Measurements from ENCODE around the gene BRD3OS.

The BRD3OS gene

DNA sequence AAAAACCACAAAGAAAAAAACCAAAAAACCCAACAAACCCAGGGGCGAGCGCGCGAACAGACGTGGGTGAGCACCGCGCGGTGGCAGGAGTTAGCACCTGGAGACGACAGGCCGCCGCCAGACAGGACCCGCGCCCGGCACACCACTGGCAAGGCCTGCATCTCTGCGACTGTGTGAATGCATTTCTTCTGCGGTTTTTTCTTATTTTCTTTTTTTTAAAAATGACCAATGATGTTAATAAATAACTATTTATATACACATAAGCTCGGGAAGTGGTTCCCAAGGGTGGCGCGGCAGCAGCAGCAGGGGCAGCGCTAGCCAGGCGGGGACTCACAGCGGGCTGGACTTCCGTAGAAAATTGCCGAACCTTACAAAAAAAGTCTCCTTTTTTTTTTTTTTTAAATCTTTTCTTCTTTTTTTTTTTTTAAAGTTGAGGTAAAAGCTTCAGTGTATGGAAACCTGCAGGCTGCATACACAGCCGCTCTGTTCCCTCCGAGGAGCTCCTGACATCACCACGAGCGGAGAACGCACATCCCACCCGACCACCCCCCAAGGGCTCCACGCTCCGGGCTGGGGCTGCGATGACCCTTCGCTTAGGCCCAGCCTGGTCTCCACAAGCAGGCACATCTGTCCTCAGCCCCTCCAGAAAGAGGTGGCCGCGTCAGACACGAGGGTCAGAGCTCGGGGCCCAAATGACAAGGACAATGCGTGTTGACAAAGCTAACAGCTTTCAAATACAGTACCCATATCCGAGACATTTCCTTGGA lies 7.4 kb downstream of the BRD3OS start:
- DNase-seq (ENCODE audit: low read depth in 4 of 4, low spot score in 1 of 4), result no peak

DNA sequence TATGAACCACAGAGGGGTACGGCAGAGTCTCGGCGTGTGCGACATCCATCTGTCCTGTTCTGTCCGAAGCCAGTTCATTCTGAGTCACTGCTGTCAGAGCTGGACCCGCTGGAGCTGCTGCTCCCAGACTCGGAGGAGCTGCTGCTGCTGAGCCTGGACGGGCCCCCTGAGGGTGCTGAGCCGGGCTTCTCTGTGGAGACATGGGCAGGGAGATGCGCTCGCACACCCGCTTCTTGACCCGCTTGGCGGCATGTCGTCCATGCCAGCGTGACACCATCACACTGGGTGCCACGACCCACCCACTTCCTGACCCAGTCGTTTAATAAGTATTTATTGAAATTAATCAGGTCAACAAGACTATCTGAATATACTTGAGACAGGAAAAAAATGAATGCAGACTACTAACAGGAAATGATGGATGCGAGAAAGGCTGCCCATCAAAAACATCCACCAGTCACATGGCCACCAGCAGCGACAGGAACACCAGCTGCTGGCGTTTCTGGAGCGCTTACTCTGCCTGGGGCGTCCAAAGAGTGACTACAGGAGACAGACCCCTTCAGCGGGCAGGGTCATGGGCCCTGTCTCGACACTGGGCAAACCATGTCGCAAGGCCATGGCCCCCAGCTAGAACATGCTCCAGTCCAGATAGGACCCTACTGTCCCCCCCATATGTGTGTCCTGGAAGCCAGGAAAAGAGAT lies 8.4 kb downstream of the BRD3OS start:
- DNase-seq (ENCODE audit: low read depth in 4 of 4, low spot score in 1 of 4), result no peak

DNA sequence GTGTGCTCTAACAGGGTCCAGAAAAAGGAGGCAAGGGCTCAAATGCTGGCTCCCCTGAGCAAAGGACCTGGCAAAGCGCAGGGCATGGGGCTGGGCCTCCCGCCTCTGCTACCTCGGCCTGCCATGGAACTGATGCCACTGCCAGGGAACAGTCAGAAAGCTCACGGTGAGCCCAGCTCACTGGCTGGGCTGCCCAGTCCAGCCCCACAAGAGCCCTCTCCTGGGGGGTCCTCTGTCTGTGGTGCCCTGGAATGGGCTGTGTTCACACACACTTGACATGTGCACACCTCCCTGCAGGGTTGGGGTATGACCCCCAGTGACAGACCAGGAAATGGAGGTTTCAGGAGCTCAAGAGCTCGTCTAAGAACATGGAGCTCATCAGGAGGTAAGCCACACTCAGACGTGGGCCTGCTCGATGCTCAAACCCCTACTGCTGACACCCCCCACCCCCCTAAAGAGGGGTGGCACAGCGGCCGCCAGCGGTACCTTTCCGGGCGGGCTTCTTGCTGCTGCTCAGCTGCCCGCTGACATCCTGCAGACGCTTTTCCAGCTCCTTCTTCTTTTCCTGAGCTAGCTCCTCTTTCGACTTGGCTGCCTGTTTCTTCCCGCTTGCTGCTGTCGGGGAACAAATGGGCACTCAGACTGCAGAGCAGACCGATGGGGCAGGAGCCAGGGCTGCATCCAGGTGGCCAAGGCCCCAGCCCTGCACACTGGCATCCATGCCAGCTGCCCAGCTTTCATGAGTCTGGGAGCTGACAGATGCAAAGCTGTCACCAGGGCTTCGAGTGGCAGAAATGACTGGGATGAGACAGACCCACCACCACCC lies 9.1 kb downstream of the BRD3OS start:
- no peak for DNase-seq (ENCODE audit: low read depth in 4 of 4, low spot score in 1 of 4)

DNA sequence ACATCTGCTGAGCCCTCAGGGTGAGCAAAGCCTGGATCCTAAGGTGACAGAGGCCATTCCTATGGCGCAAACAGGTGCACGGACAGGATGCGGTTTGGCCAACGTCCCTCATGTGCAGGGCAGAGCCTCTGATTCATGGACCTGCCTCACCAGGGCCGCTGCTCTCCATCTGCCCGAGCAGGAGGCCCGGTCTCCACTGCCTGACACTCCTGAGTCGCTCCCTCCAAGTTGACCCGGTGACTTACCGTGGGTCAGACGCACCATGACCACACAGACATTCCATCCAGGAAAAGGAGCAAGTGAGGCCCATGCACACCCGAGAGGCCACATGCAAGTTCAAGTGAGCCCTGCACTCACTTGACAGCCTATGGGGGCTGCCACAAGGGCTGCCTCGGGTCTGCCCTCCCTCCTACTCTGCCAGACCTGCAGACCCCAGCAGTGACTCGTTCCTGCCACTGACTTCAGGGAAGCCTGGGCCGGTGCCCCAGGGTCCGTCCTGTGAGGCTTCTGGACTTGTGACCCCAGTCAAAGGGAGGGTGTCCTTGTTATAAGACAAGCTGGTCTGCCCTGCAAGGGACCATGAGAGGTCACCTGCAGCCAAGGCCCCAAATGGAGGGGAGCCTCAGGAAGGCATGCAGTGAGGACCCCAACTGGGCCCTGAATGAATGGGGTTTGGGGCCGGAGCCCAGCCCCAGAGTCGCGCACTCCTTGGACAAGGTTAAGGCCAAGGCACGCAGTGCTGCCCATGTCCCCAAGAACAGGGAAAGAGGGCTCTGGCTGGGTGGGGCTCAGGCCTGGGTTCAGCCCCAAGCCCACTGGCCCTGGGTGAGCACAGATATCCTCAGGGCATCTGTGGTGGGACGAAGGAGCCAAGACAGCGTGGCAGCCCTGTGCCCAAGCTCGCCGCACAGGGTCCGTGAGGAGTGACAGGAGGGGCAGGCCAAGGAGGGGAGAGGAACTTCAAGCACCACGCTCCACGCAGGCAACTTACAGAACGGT lies 10.1 kb downstream of the BRD3OS start:
- DNase-seq (ENCODE audit: low read depth in 4 of 4, low spot score in 1 of 4), result no peak

DNA sequence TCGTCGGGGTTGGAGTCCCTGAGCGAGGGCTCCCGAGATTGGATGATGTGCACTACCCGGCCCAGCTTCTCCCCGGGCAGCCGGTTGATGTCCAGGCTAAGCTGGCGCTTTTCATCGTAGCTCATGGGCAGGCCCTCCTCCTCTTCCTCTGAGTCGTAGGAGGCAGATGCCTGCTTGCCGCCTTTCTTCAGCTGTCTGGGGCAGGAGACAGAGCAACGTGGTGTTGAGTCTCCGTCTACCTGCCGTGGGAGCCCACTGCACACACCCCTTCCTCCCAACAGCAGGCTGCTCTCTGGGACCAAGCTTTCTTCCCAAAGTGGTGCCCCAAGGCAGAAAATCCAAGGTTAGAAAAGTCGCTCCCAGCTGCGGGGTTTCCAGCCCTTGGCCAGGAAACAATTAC lies 10.8 kb downstream of the BRD3OS start:
- DNase-seq (ENCODE audit: low read depth in 4 of 4, low spot score in 1 of 4), result no peak

DNA sequence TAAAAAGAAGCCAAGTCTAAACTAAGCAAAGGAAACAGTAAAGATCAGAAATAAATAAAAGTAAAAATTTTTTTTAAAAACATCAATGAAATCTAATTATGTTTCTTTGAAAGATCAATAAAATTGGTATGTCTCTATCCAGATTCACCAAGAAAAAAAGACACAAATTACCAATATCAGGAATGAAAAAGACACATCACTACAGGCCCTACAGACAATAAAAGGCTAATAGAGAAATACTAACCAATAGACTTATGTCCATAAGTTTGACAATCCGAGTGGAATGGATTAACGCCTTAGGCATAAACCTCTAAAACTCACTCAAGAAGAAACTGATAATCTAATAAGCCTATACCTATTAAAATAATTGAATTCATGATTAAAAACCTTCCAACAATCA lies 12.4 kb downstream of the BRD3OS start:
- DNase-seq (ENCODE audit: low read depth in 4 of 4, low spot score in 1 of 4), result no peak

DNA sequence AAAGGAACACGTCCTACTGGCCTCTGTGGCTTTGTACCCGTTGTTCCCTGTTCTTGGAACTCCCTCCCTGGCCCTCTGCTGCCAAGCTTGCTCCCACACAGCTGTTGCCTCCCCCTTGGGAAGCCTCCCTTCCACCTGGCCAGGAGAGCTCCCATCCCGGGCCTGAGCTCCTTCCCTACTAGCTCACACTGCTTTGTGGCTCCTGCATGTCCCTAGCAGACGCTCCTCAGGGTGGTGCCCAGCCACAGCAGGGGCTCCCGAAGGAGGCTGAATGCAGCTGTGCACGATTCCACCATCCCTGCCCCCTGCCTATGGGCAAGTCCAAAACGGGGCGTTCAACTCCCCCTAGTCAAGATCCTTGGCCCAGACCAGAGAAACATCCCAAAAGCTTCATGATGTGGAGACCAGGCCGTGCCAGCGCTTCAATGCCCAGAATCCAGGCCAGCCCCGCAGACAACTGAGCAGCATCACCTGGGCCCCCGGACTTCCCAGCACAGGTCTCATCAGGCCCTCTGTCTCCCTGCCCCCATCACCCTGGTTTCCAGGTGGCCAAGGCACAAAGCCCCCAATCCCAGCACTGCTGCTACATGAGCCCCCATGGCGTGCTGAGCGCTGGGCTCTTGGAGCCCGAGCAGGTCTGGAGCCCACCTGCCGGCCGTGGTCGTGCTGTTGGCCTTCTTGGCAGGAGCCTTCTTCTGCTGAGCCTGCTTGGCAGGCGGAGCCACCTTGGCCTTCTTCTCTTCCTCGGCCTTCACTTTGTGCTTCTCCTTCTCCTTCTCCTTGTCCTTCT lies 14.3 kb downstream of the BRD3OS start:
- no peak for DNase-seq (ENCODE audit: low read depth in 4 of 4, low spot score in 1 of 4)

DNA sequence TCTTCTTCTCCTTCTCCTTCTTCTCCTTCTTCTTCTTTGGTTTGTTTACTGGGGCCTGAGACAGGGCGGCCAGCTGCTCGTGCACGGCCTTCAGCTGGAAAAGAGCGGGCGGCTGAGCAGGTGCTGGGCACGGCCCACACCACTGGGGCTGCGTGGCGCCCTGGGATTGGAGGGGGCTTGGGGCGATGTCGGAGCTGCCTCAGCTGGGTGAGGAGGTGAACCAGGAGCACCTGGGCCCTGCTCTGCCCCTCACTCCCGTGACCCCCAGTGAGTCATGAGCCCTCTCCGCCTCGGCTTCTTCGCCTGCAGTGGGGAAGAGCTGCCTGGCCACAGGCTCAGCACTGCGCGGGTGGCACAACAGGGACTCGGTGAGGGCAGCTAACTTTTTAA lies 14.9 kb downstream of the BRD3OS start:
- DNase-seq (ENCODE audit: low read depth in 4 of 4, low spot score in 1 of 4), result no peak

DNA sequence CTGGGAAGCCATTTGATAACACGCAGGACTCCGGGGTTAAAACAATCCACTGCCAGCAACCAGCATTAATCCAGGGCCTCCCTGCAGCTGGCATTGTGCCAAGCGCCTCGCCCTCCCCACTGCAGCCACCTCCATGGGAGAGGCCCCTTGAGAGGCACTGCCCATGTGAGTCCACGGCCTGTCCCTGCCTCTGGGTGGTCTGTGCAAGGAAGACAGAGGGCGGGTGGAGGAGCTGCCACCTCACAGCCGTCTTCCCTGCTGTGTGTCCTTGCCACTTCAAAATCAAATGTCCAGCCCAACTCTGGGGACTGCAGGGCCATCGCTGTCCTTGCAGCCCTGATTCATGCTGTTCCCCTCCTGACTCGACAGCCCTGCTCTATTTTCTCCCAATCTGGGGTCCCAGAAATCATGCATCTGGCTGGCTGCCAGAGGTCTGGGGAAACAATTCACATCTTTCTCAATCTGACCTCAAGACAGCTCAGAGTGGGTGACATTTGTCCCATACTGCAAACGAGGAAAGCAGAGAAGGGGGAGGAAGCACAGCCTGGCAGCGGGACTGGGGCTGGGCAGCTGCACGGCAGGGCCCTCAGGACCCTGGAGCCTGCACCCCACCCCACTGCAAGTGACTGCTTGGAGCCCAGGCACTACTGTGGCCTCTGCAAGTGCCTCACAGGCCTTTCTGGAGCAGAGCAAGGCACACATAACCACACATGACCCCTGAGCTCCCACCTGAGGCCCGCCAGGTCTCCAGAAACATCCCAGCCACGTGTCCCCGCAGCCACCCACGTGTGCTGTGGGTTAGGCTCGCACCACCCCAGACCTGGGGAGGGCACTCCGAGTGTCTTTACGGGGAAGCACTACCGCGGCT lies 15.7 kb downstream of the BRD3OS start:
- no peak for DNase-seq (ENCODE audit: low read depth in 4 of 4, low spot score in 1 of 4)

DNA sequence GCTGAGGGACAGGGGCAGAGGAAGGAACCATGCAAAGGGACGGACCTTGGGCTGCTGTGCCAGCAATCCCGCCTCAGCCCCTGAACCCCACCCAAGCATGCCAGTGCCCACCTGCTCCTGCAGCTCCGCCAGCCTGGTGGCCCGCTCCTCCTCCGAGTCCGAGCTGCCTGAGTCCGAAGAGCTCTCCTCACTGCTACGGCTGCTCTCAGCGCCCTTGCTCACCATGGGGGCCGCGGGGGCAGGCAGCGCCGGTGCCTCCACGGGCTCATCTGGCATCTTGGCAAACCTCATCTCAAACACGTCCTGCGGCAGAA lies 16.3 kb downstream of the BRD3OS start:
- DNase-seq (ENCODE audit: low read depth in 4 of 4, low spot score in 1 of 4), result no peak

DNA sequence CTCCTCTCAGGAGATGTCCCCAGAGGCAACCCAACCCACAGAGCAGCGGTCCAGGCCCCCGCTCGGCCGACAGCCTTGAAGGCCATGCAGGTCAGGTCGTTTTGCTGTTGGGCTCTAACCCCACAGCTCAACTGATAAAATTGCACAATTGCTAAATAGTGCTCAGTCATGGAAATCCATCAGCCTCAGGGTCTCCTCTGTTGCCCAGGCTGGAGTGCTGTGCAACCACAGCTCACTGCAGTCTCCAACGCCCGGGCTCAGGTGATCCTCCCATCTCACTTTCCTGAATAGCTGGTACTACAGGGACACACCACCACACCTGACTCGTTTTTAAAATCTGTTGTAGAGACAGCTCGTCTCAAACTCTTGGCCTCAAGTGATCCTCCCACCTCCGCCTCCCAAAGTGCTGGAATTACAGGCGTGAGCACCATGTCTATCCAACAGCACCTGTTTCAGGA lies 18.3 kb downstream of the BRD3OS start:
- no peak for DNase-seq (ENCODE audit: low read depth in 4 of 4, low spot score in 1 of 4)

DNA sequence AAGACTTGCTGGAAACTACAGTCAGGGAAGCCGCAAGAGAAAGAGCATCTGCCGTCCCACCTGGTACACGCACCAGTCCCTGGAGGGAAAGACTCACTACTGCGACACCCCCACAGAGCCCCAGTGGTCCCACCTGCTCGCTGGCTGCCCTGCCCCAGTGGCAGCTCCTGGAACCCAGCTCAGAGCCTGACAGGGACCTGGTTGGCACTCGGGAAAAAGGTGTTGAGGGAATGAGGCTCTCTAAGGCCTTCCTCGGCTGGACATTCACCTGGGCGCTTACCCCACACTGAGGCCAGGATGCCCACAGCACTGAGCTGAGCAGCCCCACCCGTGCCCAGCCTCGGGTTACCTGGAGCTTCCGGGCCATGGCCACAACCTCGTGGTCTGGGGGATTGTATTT lies 19.7 kb downstream of the BRD3OS start:
- no peak for DNase-seq (ENCODE audit: low read depth in 4 of 4, low spot score in 1 of 4)

DNA sequence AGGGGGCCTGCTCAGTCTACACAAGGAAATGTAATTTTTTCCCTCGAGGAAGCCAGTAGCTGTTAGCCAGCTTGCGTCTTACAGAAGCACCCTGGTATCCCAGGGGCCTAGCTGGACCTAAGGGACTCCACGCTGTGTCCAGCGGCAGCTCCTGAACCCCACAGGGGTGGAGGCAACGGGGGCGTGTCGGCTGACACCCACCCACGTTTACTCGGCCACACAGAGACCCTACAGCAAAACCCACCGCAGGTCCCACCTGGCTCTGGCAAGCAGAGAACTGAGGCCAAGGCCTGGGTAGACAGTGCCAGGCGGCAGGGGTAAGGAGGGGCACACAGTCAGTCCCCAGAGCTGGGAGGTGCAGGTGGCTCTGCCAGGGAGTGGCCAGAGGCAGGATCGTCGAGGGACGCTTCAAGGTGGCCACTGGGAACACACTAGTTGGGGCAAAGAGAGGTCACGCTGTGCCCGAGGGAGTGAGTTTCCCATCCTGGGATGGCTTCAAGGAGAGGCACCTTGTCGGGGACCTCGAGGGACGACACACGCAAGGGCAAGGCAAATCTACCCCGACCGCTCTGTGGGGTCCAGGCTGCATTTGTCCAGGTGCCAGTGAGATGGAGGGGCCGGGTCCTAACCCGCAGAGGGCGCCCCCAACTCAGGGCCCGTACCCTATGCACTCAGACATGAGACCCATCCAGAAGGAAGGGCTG lies 20.7 kb downstream of the BRD3OS start:
- no peak for DNase-seq (ENCODE audit: low read depth in 4 of 4, low spot score in 1 of 4)

DNA sequence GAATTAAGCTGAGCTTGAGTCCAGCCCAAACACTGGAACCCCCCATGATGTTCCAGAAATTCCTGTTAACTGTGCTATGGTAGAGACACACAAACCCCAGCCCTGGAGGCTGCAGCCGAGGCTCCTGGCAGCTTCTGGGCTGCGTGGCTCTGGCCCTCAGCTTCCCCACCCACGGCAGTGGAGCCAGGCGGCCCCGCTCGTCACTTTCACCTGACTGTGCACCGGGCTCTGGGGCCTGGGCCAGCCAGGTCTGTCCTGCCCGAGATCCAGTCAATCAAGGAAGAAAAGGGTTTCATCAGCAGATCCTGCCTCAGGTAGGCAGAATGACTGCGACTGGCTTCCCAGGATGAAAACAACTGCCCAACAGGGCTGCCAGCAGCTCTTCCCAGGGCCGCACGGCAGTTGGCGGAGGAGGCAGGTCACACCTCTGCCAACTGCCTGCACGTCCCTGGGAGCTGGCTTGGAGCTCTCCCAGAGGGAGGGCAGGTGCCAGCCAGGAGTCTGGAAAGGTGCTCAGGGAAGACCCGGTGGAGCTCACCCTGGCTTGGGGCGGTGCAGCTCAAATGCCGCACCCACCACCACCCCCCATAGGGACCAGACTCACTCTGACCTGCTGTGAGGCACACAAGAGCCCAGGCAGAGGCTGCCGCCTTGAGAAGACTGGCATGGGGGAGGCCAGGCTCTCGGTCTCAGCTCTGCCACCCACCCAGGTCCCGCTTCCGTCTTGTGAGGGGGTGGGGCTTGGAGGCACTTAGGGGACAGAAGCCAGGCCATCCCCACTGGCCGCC lies 21.8 kb downstream of the BRD3OS start:
- no peak for DNase-seq (ENCODE audit: low read depth in 4 of 4, low spot score in 1 of 4)

DNA sequence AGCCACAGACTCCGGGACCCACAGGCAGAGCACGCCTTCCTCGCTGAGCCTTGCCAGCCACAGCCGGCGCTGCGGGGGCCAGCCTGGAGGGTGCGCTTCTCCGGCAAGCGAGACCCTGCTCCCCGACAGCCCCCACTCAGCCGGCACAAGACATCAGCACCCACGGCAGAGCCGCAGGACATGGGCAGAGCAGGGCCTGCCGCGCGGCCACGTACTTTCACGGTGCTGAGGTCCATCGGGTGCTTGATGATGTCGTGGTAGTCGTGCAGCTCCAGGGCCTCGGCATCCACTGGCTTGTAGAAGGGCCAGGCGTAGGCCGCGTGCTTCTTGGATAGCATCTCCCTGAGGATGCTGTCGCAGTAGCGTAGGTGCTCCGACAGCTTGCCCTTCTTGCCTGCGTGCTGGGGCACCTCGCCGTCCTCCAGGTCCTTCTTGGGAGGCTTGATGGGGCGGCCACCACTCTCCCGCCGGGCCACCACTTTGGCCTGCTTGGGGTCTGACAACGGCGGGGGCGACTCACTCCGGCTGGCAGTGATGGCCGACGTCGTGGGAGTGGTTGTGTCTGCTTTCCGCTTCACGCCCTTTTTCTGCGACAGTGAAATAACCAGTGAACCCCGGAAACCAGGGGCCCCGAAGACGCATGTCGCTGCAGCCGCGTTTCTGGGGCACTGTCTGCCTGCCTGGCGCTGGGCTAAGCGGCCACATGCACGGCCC lies 22.7 kb downstream of the BRD3OS start:
- DNase-seq (ENCODE audit: low read depth in 4 of 4, low spot score in 1 of 4), result no peak

DNA sequence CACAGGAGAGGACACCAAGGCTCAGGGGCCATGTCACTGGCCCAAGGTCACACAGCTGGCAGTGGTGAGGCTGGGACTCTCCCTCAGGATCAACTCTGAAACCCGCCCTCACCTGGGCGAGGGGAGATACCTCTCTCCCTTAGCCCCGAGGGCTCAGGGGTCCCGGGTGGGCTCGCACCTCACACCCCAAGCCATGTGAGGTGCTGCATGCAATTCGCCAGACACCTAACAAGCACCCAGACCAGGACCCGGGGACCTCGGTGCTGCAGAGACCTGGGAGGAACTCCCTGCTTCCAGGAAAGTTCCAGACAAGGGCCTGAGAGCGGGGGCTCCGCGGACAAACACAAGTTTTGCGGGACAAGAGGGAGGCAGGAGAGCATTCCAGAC lies 23.3 kb downstream of the BRD3OS start:
- DNase-seq (ENCODE audit: low read depth in 4 of 4, low spot score in 1 of 4), result no peak

DNA sequence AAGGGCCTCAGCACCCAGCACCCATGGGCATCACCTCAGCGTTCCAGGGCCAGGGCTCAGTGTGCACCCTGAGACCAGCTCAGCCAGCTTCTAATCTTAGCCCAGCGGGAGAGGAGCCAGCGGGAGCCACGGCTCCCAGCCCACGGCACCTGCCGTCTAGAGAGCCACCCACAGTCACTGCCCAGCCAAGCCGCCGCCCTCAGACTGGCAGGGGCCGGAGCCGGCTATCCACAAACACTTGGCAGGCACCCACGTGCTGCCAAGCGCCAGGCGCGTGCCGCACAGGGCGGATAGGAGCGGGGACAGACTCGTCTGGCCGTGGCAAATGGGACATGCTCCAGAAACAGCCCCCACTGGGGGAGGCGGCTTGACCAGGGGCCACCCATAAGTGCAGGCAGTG lies 24.0 kb downstream of the BRD3OS start:
- no peak for DNase-seq (ENCODE audit: low read depth in 4 of 4, low spot score in 1 of 4)

Data from stimulated activated CD4-positive, alpha-beta T cell treated with anti-CD3 and anti-CD28 coated beads, Interleukin-1b, Interleukin-23, amount 100 ng/mL, for 24 hours (primary cell).